CD4-positive, alpha-beta T cell treated with Interleukin-4 for 4 hours (primary cell): ENCODE results near the gene CTR9.

Source experiments
- DNase-seq: peaks from one replicate; pipeline ENCODE4 v3.0.0-alpha.2; 2020

CTR9 gene

GRCh38 chr11:10750838-10751580, at the start of gene CTR9:
TSS of gene CTR9 (plus strand) at chr11:10751246. CDS start at chr11:10751413, 167 bp downstream.
- peak; percentile 89 for DNase-seq

- DNase-seq = no peak
Measured at GRCh38 chr11:10701982-10702381, 49.1 kb upstream of the CTR9 start.

DNA sequence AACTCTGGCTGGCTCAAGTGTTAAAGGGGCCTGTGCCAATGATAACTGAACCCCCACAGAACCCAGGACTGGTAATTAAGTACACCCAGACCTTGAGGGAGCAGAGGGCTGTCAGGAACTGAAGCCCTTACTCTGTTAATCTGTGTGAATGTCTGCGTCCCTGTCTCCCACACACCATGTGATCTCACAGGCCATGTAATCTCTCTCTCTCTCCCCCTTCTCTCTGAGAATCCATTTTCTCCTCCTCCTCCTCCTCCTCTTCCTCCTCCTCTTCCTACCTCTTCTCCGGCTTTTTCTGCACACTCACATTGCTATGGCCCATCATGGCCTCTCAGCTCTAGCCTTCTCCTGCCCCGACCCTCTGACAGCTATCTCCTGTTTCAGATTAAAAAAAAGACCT, 42.9 kb upstream of the CTR9 start:
- no peak for DNase-seq

DNA sequence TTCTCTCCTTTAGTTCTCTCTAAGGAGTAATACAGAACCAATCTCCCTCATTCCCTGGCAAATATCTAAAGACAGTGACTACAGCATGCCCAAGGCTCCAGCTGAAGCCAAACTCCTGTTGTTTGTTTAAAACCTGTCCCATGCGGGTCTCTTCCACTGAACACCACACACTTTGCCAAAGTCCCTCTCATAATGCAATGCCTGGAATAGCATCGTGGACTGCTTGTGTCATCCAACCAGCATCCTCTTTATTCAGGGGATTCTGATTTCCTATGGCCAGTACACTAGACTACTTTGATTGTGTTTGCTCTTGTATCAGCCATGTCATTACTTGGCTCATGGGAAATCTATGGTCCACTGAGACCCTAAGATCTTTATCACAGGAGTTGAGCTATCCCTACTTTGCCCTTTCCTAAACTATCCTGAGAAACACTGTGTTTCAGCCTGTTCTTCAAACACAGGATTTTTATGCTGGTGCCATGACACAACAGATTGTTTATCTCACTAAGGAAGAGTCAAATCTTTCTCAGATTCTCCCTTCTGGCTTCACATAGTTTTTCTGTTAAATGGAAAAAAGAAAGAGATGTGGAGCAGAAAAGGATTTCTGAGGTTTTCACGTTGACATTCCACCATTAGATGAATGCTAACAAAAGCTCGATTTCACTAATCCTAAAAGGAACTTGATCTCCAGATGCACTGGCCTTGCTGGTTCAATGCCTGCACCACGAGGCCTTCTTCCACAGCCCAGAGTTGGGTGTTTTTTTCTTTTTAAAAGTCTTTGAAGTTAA, 41.6 kb upstream of the CTR9 start:
- DNase-seq = no peak

DNA sequence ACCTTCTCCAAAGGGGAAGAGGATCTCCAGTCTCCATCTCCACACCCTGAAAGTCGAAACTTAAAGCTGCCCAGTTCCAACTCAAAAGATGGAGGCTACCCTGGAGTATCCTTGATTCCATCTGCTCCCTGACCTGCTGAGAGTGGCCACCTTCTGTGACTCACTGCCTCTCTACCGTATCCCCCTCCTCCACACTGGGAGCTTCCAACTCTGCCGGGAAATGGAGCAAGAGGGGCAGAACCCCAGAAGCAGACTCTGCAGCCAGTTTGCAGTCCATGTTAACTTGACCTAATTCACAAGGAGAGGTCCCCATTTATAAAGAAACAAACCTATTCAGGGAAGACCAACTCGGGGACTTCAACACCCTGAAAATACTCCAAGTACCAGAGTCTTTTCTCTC, 35.5 kb upstream of the CTR9 start:
- no peak for DNase-seq

- DNase-seq = no peak
Measured at GRCh38 chr11:10716122-10716521, 34.9 kb upstream of the CTR9 start.

DNA sequence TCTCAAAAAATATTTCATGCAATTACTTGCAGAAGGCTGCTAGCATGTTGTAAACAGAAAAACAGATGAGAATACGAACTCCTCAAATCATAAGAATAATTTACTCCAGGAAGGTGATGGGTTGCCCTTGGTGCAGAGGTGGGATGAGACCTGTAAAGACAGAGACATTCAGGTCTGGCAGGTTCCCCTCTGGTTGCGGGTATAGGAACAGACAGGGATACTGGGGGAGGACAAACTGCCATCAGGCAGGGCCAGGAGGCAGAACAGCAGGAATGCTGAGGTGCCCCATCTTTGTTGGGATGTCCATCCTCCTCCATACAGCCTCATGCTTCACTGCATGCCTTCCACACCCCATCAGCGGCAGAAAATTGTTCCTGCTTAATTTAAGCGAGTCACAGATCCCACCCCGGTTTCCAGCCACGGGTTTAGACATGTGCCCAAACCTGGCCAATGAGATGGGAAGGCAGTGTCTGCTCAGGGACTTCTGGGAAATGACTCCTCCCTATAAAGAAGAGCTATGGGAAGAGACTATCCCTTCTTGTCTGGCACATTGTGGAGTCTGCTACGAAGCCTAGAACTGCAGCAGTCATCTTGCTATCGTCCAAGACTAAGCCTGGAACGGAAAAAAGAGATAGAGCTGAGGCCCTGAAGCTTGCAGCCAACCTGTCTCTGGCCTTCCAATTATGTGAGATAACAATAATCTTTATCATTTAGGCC, 34.3 kb upstream of the CTR9 start:
- DNase-seq = no peak

GRCh38 chr11:10719616-10720015, 31.4 kb upstream of the CTR9 start:
- no peak for DNase-seq

GRCh38 chr11:10720881-10721376, 30.1 kb upstream of the CTR9 start:
- DNase-seq = no peak

GRCh38 chr11:10722307-10722706, 28.7 kb upstream of the CTR9 start:
- DNase-seq = no peak

DNA sequence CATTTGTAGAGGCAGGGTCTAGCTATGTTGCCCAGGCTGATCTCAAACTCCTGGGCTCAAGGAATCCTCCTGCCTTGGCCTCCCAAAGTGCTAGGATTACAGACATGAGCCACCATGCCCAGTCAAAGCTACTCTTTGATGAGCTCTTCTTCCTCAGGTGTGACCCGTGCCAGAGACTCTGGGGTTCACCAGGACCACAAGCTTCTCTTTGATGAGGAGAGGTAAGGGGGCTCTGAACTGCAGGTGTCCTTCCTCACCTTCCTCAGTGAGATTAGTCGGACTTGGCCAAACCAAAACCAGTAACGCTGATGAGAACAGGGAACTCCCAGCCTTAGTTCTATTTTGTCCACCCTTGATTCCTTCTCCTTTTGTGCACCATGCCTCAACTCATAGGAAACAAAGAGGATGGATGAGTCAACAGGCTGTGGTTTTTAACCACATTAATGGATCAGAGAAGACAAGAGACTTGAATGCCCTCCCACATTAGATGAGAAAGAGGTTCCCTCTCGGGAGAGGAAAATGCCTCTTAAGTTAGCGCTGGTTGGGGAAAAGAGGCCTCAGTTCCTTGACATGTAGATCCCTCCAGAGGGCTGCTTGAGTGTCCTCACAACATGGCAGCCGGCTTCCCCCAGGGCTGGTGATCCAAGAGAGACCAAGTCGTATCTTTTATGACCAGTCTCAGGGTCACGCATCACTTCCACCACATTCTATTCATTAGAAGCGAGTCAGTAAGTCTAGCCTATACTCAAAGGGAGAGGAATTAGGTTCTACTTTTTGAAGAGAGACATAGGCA, 25.7 kb upstream of the CTR9 start:
- peak; percentile 39 for DNase-seq

- no peak for DNase-seq
Measured at GRCh38 chr11:10725907-10726253, 25.2 kb upstream of the CTR9 start.

DNA sequence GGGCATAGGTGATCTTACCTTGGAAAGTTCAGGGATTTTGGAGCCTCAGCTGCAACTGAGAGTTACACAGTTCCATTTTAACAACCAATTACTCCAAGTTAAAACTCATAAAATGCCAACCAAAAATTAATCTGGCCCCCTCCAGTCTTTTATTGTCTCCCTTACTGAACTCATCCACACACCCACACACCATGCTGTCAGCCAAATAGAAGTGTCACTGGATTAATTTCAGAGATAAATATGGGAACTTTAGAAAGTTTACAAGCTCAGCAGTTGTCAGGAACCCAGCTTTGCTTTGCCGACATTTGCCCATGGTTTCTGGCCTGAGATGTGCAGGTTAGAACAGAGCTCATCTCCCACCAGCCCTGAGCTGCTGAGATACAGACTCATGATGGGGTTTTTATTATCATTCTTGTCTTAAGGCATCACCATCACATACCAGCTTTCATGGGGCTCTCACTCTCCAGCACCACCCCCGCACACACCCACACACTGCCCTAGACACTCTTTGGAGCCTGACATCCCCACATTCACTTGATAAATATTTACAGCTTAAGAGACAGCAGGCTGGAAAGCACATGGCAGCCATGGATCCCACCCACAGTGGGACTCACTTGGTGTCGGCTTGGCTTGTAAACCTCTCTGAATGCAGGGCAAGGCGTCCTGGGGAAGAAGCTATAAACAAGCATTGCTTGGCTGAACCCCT, 23.7 kb upstream of the CTR9 start:
- DNase-seq = no peak

- no peak for DNase-seq
Measured at GRCh38 chr11:10728154-10728553, 22.9 kb upstream of the CTR9 start.

- no peak for DNase-seq
Measured at GRCh38 chr11:10728789-10729472, 22.1 kb upstream of the CTR9 start.

DNA sequence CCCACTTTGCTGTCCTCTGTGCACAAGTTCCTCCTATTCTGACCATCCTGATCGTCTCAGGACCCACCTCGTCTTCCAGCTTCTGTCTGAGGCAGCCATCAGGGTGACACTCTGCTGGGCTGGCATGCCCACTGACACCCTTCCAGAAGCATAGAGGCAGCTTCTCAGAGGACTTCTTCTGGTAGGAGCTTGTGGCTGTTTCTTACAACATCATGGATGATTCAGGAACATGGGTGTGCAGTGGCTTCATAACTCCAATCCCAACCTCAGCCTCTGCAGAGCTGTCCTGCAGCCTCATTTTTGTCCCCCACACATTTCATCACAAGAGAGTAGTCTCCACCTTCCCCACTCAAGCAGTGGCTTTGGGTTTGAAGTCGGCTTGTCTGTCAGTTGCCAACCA, 20.9 kb upstream of the CTR9 start:
- no peak for DNase-seq

GRCh38 chr11:10731064-10731680, 19.9 kb upstream of the CTR9 start:
- DNase-seq = no peak

- peak; percentile 76 for DNase-seq
Measured at GRCh38 chr11:10735481-10736475, 15.3 kb upstream of the CTR9 start.

- DNase-seq = peak; percentile 60
Measured at GRCh38 chr11:10742460-10743208, 8.4 kb upstream of the CTR9 start.
